ENCODE results near the gene GPR107.

Gene GPR107

GRCh38 chr9:130110166-130110565 lies 56.5 kb downstream of the GPR107 start:
- Histone ChIP-seq H3K9ac (ENCODE audit: low read length) (no peak overlapping the region), H2BK5ac (ENCODE audit: low read depth, low read length, poor library complexity) (no peak overlapping the region), H3K9me3 (ENCODE audit: insufficient read depth, low read depth, low read length) (no peaks in the 10 kb centered on the region), H3K36me3 (ENCODE audit: control insufficient read depth in 1 of 2, insufficient read depth in 2 of 2, low read length in 2 of 2) (peaks cover 11 to 28% of the 10 kb centered on the region in 2 experiments), H4K91ac (ENCODE audit: low read depth, low read length) (no peak overlapping the region), H2BK120ac (ENCODE audit: insufficient read depth, low read length, poor library complexity) (no peak overlapping the region), H3K18ac (ENCODE audit: low read length) (no peak overlapping the region), H3K27ac (ENCODE audit: low read depth, low read length) (no peak overlapping the region), H4K12ac (ENCODE audit: low read depth, low read length) (no peak overlapping the region), H3K79me2 (ENCODE audit: control insufficient read depth, insufficient read depth, low read length, poor library complexity) (no peaks in the 10 kb centered on the region), H2AK5ac (ENCODE audit: low read length) (no peak overlapping the region), H3K4me2 (ENCODE audit: low read length) (no peak overlapping the region), H2BK12ac (ENCODE audit: low read length) (no peak overlapping the region), H3K14ac (ENCODE audit: low read length) (no peak overlapping the region), H3K79me1 (ENCODE audit: low read length) (no peaks in the 10 kb centered on the region), H3K23ac (ENCODE audit: low read length) (no peak overlapping the region), H3K4me3 (ENCODE audit: low read depth, low read length) (no peak overlapping the region), H3K4ac (ENCODE audit: low read depth, low read length) (no peak overlapping the region), H2AFZ (ENCODE audit: insufficient read depth, low read length, poor library complexity) (no peak overlapping the region), H3K4me1 (ENCODE audit: control insufficient read depth in 1 of 2, insufficient read depth in 2 of 2, low read length in 2 of 2) (peaks cover 0 to 3% of the 10 kb centered on the region in 2 experiments), H4K8ac (ENCODE audit: low read depth, low read length) (no peak overlapping the region), H3K27me3 (ENCODE audit: insufficient read depth, low read length) (no peaks in the 10 kb centered on the region)
- no CpG with 5 or more reads among the region's 5 CpGs for WGBS (ENCODE audit: extremely low coverage, insufficient coverage, insufficient read length)
- no peak for DNase-seq

- Histone ChIP-seq H4K91ac (ENCODE audit: low read depth, low read length) (peak overlapping the region; percentile 2), H4K8ac (ENCODE audit: low read depth, low read length) (no peak overlapping the region), H3K79me1 (ENCODE audit: low read length) (no peaks in the 10 kb centered on the region), H3K79me2 (ENCODE audit: control insufficient read depth, insufficient read depth, low read length, poor library complexity) (no peaks in the 10 kb centered on the region), H2AFZ (ENCODE audit: insufficient read depth, low read length, poor library complexity) (no peak overlapping the region), H3K27ac (ENCODE audit: low read depth, low read length) (no peak overlapping the region), H4K12ac (ENCODE audit: low read depth, low read length) (no peak overlapping the region), H3K18ac (ENCODE audit: low read length) (no peak overlapping the region), H3K27me3 (ENCODE audit: insufficient read depth, low read length) (no peaks in the 10 kb centered on the region), H3K4ac (ENCODE audit: low read depth, low read length) (no peak overlapping the region), H2BK120ac (ENCODE audit: insufficient read depth, low read length, poor library complexity) (no peak overlapping the region), H3K23ac (ENCODE audit: low read length) (no peak overlapping the region), H3K4me1 (ENCODE audit: control insufficient read depth in 1 of 2, insufficient read depth in 2 of 2, low read length in 2 of 2) (peaks cover 0 to 3% of the 10 kb centered on the region in 2 experiments), H3K9me3 (ENCODE audit: insufficient read depth, low read depth, low read length) (no peaks in the 10 kb centered on the region), H3K9ac (ENCODE audit: low read length) (no peak overlapping the region), H3K36me3 (ENCODE audit: control insufficient read depth in 1 of 2, insufficient read depth in 2 of 2, low read length in 2 of 2) (peaks cover 11 to 27% of the 10 kb centered on the region in 2 experiments), H2AK5ac (ENCODE audit: low read length) (no peak overlapping the region), H2BK12ac (ENCODE audit: low read length) (no peak overlapping the region), H3K4me3 (ENCODE audit: low read depth, low read length) (no peak overlapping the region), H3K14ac (ENCODE audit: low read length) (no peak overlapping the region), H2BK5ac (ENCODE audit: low read depth, low read length, poor library complexity) (no peak overlapping the region), H3K4me2 (ENCODE audit: low read length) (no peak overlapping the region)
- no peak for DNase-seq
- no CpG with 5 or more reads among the region's 7 CpGs for WGBS (ENCODE audit: extremely low coverage, insufficient coverage, insufficient read length)
Measured at GRCh38 chr9:130110596-130111021, 56.9 kb downstream of the GPR107 start.

GRCh38 chr9:130111786-130112537 lies 58.3 kb downstream of the GPR107 start:
- Histone ChIP-seq H2BK5ac (ENCODE audit: low read depth, low read length, poor library complexity) (no peak overlapping the region), H2AK5ac (ENCODE audit: low read length) (no peak overlapping the region), H3K79me2 (ENCODE audit: control insufficient read depth, insufficient read depth, low read length, poor library complexity) (no peaks in the 10 kb centered on the region), H2BK120ac (ENCODE audit: insufficient read depth, low read length, poor library complexity) (no peak overlapping the region), H2BK12ac (ENCODE audit: low read length) (no peak overlapping the region), H4K91ac (ENCODE audit: low read depth, low read length) (no peak overlapping the region), H3K79me1 (ENCODE audit: low read length) (no peaks in the 10 kb centered on the region), H3K27me3 (ENCODE audit: insufficient read depth, low read length) (no peaks in the 10 kb centered on the region), H4K12ac (ENCODE audit: low read depth, low read length) (peak overlapping the region; percentile 2), H3K4me2 (ENCODE audit: low read length) (no peak overlapping the region), H2AFZ (ENCODE audit: insufficient read depth, low read length, poor library complexity) (no peak overlapping the region), H3K27ac (ENCODE audit: low read depth, low read length) (no peak overlapping the region), H3K23ac (ENCODE audit: low read length) (no peak overlapping the region), H4K8ac (ENCODE audit: low read depth, low read length) (no peak overlapping the region), H3K4me1 (ENCODE audit: control insufficient read depth in 1 of 2, insufficient read depth in 2 of 2, low read length in 2 of 2) (peaks cover 0 to 3% of the 10 kb centered on the region in 2 experiments), H3K9me3 (ENCODE audit: insufficient read depth, low read depth, low read length) (no peaks in the 10 kb centered on the region), H3K36me3 (ENCODE audit: control insufficient read depth in 1 of 2, insufficient read depth in 2 of 2, low read length in 2 of 2) (peaks cover 13 to 30% of the 10 kb centered on the region in 2 experiments), H3K9ac (ENCODE audit: low read length) (no peak overlapping the region), H3K18ac (ENCODE audit: low read length) (no peak overlapping the region), H3K14ac (ENCODE audit: low read length) (no peak overlapping the region), H3K4ac (ENCODE audit: low read depth, low read length) (no peak overlapping the region), H3K4me3 (ENCODE audit: low read depth, low read length) (no peak overlapping the region)
- DNase-seq, result no peak
- no CpG with 5 or more reads among the region's 30 CpGs for WGBS (ENCODE audit: extremely low coverage, insufficient coverage, insufficient read length)

GRCh38 chr9:130112538-130113151 lies 58.9 kb downstream of the GPR107 start:
- Histone ChIP-seq H3K79me1 (ENCODE audit: low read length) (no peaks in the 10 kb centered on the region), H3K18ac (ENCODE audit: low read length) (no peak overlapping the region), H3K9ac (ENCODE audit: low read length) (no peak overlapping the region), H3K27ac (ENCODE audit: low read depth, low read length) (no peak overlapping the region), H3K36me3 (ENCODE audit: control insufficient read depth in 1 of 2, insufficient read depth in 2 of 2, low read length in 2 of 2) (peaks cover 13 to 28% of the 10 kb centered on the region in 2 experiments), H3K27me3 (ENCODE audit: insufficient read depth, low read length) (no peaks in the 10 kb centered on the region), H3K4me1 (ENCODE audit: control insufficient read depth in 1 of 2, insufficient read depth in 2 of 2, low read length in 2 of 2) (peaks cover 0 to 3% of the 10 kb centered on the region in 2 experiments), H3K79me2 (ENCODE audit: control insufficient read depth, insufficient read depth, low read length, poor library complexity) (no peaks in the 10 kb centered on the region), H2BK5ac (ENCODE audit: low read depth, low read length, poor library complexity) (no peak overlapping the region), H3K4me3 (ENCODE audit: low read depth, low read length) (no peak overlapping the region), H4K91ac (ENCODE audit: low read depth, low read length) (no peak overlapping the region), H2BK12ac (ENCODE audit: low read length) (no peak overlapping the region), H3K9me3 (ENCODE audit: insufficient read depth, low read depth, low read length) (no peaks in the 10 kb centered on the region), H2AFZ (ENCODE audit: insufficient read depth, low read length, poor library complexity) (no peak overlapping the region), H3K14ac (ENCODE audit: low read length) (no peak overlapping the region), H4K8ac (ENCODE audit: low read depth, low read length) (no peak overlapping the region), H2BK120ac (ENCODE audit: insufficient read depth, low read length, poor library complexity) (no peak overlapping the region), H3K4me2 (ENCODE audit: low read length) (no peak overlapping the region), H4K12ac (ENCODE audit: low read depth, low read length) (no peak overlapping the region), H3K23ac (ENCODE audit: low read length) (no peak overlapping the region), H3K4ac (ENCODE audit: low read depth, low read length) (no peak overlapping the region), H2AK5ac (ENCODE audit: low read length) (no peak overlapping the region)
- WGBS (ENCODE audit: extremely low coverage, insufficient coverage, insufficient read length), result no CpG with 5 or more reads among the region's 3 CpGs
- no peak for DNase-seq

All from trophoblast cell (in vitro differentiated cells and primary cell).